AG10803 (cell line): ENCODE measurements around the gene RUNDC3A.
"Not testable (repeated sequence)": the region's sequence is repeated elsewhere in the genome, so short reads cannot be mapped to it uniquely, and the experiment has no call there.

ENCODE experiments used
- DNase-seq: peaks from one replicate; pipeline ENCODE4 v3.0.0; 2010; ENCODE audit warnings: low read depth
- H3K4me3 ChIP-seq: 2 replicates; pipeline ENCODE4 v1.5.1; 2011; ENCODE audit warnings: mild to moderate bottlenecking, low read length, control low read depth
- TF ChIP-seq, protein P1 (sequence below): conservative IDR thresholded peaks from 2 replicates; pipeline ENCODE4 v1.5.1; 2011; ENCODE audit warnings: mild to moderate bottlenecking, low read length, control low read depth, inconsistent platforms

Gene RUNDC3A

DNA sequence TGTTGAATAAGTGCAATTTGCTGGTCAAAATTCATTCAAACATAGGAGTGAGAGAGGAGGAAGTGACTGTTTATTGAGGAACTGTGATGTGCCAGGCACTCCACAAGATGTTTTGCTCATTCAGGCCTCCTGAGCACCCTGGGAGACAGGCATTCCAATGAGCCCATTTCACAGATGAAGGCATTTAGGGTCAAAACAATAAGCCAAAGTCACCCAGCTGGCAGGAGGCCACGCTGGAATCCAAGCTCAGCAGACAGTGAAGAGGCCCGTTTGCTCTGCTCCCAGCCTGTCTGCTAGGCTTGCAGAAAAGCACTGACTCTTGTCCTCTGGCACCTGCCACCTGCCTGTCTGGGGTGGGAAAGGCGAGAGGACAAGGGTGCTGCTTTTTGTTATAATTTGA lies 26.3 kb downstream of the RUNDC3A start:
- TF ChIP-seq, protein P1, sequence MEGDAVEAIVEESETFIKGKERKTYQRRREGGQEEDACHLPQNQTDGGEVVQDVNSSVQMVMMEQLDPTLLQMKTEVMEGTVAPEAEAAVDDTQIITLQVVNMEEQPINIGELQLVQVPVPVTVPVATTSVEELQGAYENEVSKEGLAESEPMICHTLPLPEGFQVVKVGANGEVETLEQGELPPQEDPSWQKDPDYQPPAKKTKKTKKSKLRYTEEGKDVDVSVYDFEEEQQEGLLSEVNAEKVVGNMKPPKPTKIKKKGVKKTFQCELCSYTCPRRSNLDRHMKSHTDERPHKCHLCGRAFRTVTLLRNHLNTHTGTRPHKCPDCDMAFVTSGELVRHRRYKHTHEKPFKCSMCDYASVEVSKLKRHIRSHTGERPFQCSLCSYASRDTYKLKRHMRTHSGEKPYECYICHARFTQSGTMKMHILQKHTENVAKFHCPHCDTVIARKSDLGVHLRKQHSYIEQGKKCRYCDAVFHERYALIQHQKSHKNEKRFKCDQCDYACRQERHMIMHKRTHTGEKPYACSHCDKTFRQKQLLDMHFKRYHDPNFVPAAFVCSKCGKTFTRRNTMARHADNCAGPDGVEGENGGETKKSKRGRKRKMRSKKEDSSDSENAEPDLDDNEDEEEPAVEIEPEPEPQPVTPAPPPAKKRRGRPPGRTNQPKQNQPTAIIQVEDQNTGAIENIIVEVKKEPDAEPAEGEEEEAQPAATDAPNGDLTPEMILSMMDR: no peak
- no peak for DNase-seq
- H3K4me3 ChIP-seq: no peak overlapping the region

DNA sequence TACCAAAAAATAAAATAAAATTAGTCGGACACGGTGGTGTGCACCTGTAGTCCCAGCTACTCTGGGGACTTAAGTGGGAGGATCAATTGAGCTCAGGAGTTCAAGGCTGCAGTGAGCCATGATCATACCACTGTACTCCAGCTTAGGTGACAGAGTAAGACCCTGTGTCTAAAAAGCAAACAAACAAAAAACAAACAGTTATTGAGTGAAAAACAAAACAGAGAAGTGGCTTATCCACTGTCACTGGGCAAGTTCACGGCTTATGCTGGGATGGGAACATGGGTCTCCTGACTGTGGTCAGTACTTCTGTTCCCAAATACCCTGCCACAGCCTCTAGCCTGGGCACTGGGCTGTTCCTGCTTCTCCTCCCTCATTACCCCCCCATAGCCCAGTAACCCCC lies 27.2 kb downstream of the RUNDC3A start:
- H3K4me3 ChIP-seq: no peak overlapping the region
- TF ChIP-seq, protein P1: no peak
- DNase-seq: no peak

DNA sequence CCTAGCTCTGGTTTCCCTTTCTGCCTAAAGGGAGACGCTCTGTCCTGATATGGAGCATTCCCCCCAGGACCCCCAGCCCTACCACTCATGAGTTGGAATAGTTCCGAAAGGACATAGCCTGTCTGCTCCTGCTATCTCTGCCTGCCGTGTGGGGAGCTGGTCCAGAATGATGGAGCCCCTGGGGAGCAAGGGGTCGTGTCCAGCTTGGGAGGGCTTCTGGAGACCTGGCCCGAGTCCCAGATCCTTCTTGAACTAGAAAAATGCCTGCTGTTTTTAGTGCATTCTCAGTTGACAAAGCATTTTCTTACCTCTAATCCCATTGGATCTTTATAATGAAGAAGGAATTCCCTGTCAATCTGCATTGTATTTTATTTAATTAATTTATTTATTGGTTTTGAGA lies 27.6 kb downstream of the RUNDC3A start:
- no peak overlapping the region for H3K4me3 ChIP-seq

DNA sequence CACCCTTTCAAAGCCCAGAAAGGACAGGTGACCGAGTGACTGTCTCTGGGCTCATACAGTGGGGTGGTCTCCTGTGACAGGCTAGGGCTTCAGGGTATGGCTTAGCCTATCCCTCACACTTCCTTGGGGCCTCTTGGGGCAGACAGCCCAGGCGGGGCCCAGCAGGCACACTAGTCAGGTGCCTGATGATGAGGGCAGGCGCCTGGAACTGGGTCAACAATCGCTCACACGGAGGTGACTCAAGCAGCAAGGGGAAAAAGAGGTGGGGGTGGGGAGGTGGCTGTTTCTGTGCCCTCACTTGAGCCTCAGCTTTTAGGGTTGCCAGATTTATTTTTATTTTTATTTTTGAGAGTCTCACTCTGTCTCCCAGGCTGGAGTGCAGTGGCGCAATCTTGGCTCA lies 30.3 kb downstream of the RUNDC3A start:
- no peak for DNase-seq
- TF ChIP-seq, protein P1: no peak
- no peak overlapping the region for H3K4me3 ChIP-seq

More for the DNA sequence above, 27.6 kb downstream of the RUNDC3A start:
- TF ChIP-seq, protein P1: no peak
- DNase-seq: no peak

DNA sequence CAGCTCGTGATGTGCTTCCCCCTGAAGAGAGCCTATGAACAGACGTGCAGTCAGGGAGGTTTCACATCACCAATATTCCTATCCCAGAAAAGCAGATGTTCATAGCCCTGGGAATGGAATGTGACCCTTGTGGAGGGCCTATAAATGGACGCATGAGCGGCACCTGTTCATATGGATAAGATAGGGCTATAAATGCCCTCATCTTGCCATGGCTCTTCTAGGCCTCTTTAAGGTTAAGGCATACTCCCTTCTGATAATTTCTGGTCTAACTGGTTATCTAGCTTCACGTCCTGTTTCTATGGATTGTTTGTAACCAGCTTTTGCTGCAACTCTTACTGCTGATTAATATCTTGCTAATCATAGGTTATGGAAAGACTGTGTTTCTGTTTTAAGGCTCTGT lies 32.2 kb downstream of the RUNDC3A start:
- not testable (repeated sequence) for DNase-seq, H3K4me3 ChIP-seq

DNA sequence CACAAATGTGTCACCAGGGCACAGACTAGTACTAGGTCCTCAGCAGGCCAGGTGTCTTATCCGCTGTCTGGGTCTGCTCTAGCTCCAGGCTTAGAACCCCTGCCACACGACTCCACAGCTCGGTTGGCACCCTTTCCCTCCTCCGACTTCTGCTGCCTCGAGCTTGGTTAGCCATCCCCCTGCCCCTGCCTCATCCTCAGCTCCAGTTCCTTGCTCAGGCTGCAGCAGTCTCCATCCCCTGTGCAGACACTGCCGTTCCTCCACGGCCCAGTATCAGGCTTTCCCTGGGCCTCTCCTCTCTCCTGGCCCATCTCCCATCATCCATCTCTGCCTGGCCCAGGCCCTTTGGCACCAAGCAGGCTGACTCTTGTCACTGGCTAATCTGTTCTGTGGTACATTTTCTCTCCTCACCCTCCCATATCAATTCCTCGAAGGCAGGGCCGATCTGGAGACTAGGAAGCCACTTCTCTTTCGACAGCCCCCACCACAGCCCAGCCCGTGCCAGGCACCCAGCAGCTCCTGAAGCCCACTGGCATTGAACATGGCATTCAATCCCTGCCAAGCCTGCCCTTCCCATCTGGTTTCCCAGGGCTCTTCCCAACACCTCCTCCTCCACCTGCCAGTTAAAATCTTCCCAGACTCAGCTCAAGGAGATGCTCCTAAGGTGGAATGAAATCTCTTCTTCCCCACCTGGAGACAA lies 35.3 kb downstream of the RUNDC3A start:
- TF ChIP-seq, protein P1: no peak
- H3K4me3 ChIP-seq: no peak overlapping the region
- no peak for DNase-seq

DNA sequence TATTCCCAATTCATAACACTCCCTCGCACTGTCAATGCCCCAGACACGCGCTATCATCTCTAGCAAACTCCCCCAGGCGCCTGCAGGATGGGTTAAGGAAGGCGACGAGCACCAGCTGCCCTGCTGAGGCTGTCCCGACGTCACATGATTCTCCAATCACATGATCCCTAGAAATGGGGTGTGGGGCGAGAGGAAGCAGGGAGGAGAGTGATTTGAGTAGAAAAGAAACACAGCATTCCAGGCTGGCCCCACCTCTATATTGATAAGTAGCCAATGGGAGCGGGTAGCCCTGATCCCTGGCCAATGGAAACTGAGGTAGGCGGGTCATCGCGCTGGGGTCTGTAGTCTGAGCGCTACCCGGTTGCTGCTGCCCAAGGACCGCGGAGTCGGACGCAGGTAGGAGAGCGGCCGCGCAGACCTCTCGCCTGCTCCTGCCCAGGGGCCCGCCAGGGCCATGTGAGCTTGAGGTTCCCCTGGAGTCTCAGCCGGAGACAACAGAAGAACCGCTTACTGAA lies 36.6 kb downstream of the RUNDC3A start, which contains the start of gene GRN:
Gene GRN (plus strand): TSS at position 364 of the 515 bp plus-strand sequence. CDS start 3,863 bp downstream, outside the sequence.
- TF ChIP-seq, protein P1: no peak
- H3K4me3 ChIP-seq: peak within 1 kb of the TSS; percentile 97
- peak; percentile 98 for DNase-seq
